Ovary (tissue), 9 donors: ENCODE measurements around the gene TDO2. TPM values are rescaled to one million over a fixed set of nuclear protein-coding genes. Genes with fewer than 3 reads are reported as not detected.

ENCODE experiments used
- DNase-seq, 5 donors: peaks; one replicate each; pipeline ENCODE4 v3.0.0-alpha.2; 2019 to 2020
- H3K27ac ChIP-seq, 2 donors: fragments of 200-600 bp; one replicate each; pipeline versions ENCODE4 v1.5.1 to v1.8.0; 2019 to 2022
- H3K27me3 ChIP-seq: fragments of 200-600 bp; one replicate; pipeline ENCODE4 v1.8.0; 2022
- H3K36me3 ChIP-seq: fragments of 200-600 bp; sonication (generic); one replicate; pipeline ENCODE4 v1.5.1; 2019
- H3K4me1 ChIP-seq: one replicate; pipeline ENCODE4 v1.8.1; 2013; ENCODE audit warnings: mild to moderate bottlenecking, moderate library complexity; ENCODE audit not compliant: insufficient read depth
- H3K4me3 ChIP-seq: fragments of 200-600 bp; sonication (generic); one replicate; pipeline ENCODE4 v1.5.1; 2017
- H3K9me3 ChIP-seq, 2 donors: fragments of 200-600 bp in 1 of 2; sonication (generic) in 1 of 2; one replicate each; pipeline versions ENCODE4 v1.5.1 to v1.8.1; 2013 to 2019; ENCODE audit warnings: mild to moderate bottlenecking in 1 of 2, moderate library complexity in 1 of 2
- EP300 ChIP-seq: sonication (generic); formaldehyde crosslinking; IDR thresholded peaks from one replicate; pipeline ENCODE4 v1.6.1; 2017; ENCODE audit warnings: antibody characterized with exemption
- POLR2A ChIP-seq: fragments of 450-650 bp; IDR thresholded peaks from one replicate; pipeline ENCODE4 v1.6.1; 2017; ENCODE audit warnings: antibody characterized with exemption, mild to moderate bottlenecking, moderate library complexity
- WGBS, 3 donors: extraction: QIAGEN DNeasy Blood & Tissue Kit in 1 of 3; methylation state at CpG; one replicate each; pipeline versions ENCODE4 v1.1.5 to v1.1.7; 2013 to 2017; 5-methylcytosine and 5-hydroxymethylcytosine counted together
- intact Hi-C, 4 donors: fragments of 100-400 bp; cut with DNase I; formaldehyde crosslinking; loops; one replicate each; pipeline versions ENCODE4 v1.11.0 to v1.15.1; 2022 to 2023
- polyA plus RNA-seq, 2 donors: library from polyadenylated mRNA; stranded (reverse); fragments of 200-250 nt in 1 of 2; fragments of 350-450 nt in 1 of 2; fragmentation: Illumina TruSeq in 1 of 2; extraction: RNeasy Lipid Tissue Mini Kit (QIAGEN cat#74804) in 1 of 2; gene quantifications; one replicate each; pipeline ENCODE4 v1.2.3, GENCODE V29; 2013 to 2014
- total RNA-seq, 7 donors: library from RNA; depleted of rRNA in 2 of 7; stranded (reverse); fragments of >200 nt in 2 of 7; fragmentation: NEBNext Ultra II Directional in 3 of 7; extraction: Animal tissue kit (Norgen Biotek cat#: 25700) in 3 of 7; gene quantifications; one replicate each; pipeline versions ENCODE4 v1.1.0 to v1.2.4, GENCODE V29; 2016 to 2023
- TF ChIP-seq, protein P1 (sequence below), 3 donors: fragments of 450-650 bp in 2 of 3; fragments of 200-600 bp in 1 of 3; IDR thresholded peaks; one replicate each; pipeline versions ENCODE4 v1.5.1 to v1.8.0; 2016 to 2022; ENCODE audit warnings: antibody characterized with exemption in 3 of 3, mild to moderate bottlenecking in 1 of 3
- donor health status: DM: no; HTN: no; CAD: no; lungs with moderate emphysema.
- donor health status: DM: no; HTN: no; CAD: no.
- donor health status: Bipolar disorder and iron deficiency.
- donor health status: DM: yes; HTN: yes; CAD: no.
- donor health status: DM: no; HTN: no; CAD: no.
- donor health status: DM: yes; HTN: yes; CAD: no.

The TDO2 gene
- total and polyA plus RNA-seq, 9 donors = 0.08 to 2.5 (median 0.61) TPM; not detected in 3

DNA sequence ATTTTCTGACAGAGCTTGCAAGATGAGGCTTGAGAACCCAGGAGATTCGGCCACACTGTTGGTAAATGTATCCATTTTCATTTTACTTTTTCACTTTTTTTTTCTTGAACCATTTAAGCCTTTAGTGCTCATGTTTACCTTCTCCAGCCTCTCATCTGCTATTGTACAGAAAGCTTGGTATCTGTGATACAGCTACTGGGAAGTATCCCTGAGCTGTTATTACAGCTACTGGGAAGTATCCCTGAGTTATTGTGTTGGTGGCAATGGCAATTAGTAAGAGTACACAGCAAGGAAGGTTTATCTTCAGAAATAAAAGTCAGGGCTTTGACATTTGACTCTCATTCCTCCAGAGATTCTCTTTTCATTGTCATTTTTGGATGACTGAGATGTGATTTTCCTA is 38.3 kb downstream of the TDO2 start:
- no peak for DNase-seq
- TF ChIP-seq POLR2A = no peak
- TF ChIP-seq, protein P1, sequence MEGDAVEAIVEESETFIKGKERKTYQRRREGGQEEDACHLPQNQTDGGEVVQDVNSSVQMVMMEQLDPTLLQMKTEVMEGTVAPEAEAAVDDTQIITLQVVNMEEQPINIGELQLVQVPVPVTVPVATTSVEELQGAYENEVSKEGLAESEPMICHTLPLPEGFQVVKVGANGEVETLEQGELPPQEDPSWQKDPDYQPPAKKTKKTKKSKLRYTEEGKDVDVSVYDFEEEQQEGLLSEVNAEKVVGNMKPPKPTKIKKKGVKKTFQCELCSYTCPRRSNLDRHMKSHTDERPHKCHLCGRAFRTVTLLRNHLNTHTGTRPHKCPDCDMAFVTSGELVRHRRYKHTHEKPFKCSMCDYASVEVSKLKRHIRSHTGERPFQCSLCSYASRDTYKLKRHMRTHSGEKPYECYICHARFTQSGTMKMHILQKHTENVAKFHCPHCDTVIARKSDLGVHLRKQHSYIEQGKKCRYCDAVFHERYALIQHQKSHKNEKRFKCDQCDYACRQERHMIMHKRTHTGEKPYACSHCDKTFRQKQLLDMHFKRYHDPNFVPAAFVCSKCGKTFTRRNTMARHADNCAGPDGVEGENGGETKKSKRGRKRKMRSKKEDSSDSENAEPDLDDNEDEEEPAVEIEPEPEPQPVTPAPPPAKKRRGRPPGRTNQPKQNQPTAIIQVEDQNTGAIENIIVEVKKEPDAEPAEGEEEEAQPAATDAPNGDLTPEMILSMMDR (IDR thresholded peaks at IDR 0.05) = no peak
- no peak for TF ChIP-seq EP300
- H3K4me1 ChIP-seq = no peaks in the 10 kb centered on the region
- H3K27me3 ChIP-seq = no peaks in the 10 kb centered on the region
- no peaks in the 10 kb centered on the region for H3K36me3 ChIP-seq
- H3K9me3 ChIP-seq = no peaks in the 10 kb centered on the region
- no peak overlapping the region for H3K27ac ChIP-seq
- WGBS, 3 donors = 97 to 98% (median 97%) methylated on average over 1 of the region's 1 CpG
- H3K4me3 ChIP-seq = no peak overlapping the region
- intact Hi-C loops = loop anchor here in 1 of 4 donors (10.0 kb wide), 1 partner anchor 527 kb away; no protein-coding TSS in a partner anchor

DNA sequence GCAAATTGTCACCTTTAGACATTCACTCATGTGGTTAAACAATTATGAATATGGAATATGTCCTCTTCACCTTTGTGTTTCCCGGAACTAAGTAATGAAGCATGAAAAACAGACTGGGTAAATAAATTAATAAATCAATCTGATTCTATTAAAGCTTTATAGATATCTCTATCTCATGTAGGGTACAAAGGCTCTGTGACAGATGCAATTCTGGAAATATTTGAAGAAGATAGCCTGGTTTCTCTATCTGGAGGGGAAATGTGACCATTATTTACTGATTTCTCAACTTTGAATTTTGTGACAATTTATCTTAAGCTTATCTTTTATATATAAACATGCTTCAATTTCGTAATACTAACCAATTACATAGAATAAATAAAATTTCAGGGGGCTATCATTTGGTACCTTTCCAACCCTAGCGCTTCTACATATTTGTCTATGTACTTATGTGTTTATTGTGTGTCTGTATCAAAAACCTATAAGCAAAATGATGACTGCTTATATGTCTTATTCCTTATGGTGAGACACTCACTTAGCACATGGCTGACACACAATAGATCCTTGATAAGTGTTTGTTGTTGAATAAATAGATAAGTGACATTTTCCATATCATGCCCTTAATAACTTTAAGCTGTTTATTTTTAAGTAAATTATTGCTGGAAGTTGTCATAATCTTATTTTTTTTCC is 40.3 kb downstream of the TDO2 start:
- H3K4me1 ChIP-seq = no peaks in the 10 kb centered on the region
- 74 to 91% (median 91%) methylated on average over 3 of the region's 3 CpGs for WGBS, 3 donors
- intact Hi-C loops = loop anchor here in 1 of 4 donors (10.0 kb wide), 1 partner anchor 529 kb away; no protein-coding TSS in a partner anchor
- no peaks in the 10 kb centered on the region for H3K27me3 ChIP-seq
- no peak overlapping the region for H3K27ac ChIP-seq
- no peak overlapping the region for H3K4me3 ChIP-seq
- DNase-seq = no peak
- no peak for TF ChIP-seq EP300
- TF ChIP-seq, protein P1 (IDR thresholded peaks at IDR 0.05) = no peak
- no peak for TF ChIP-seq POLR2A
- no peaks in the 10 kb centered on the region for H3K36me3 ChIP-seq
- no peaks in the 10 kb centered on the region for H3K9me3 ChIP-seq

DNA sequence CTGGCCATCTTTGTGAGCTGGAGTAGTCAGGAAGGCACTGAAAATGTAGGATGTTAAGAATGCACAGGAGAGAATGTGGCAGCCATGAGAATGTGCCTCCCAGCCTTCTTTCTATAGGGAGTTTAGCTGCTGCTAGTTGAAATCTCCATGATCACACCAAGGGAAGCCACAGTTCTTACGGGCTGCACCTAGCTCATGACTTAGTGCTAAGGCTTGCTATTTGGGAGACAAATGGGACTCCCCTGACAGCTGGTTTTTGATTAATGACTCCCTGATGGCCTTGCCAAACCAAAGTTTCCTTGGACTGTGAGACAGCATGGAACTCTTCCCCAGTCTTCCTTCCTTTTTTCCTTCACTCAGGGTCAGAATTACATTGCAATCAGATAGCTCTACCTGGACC is 41.0 kb downstream of the TDO2 start:
- WGBS, 3 donors = 74 to 90% (median 82%) methylated on average over 1 of the region's 1 CpG
- Histone ChIP-seq H3K4me3 (no peak overlapping the region), H3K27me3 (no peaks in the 10 kb centered on the region), H3K9me3 (no peaks in the 10 kb centered on the region), H3K4me1 (no peaks in the 10 kb centered on the region), H3K27ac (no peak overlapping the region), H3K36me3 (no peaks in the 10 kb centered on the region)
- TF ChIP-seq, protein P1 (IDR thresholded peaks at IDR 0.05) = no peak
- TF ChIP-seq EP300 = no peak
- TF ChIP-seq POLR2A = no peak
- no peak for DNase-seq
- intact Hi-C loops = loop anchor here in 1 of 4 donors (10.0 kb wide), 1 partner anchor 530 kb away; no protein-coding TSS in a partner anchor

DNA sequence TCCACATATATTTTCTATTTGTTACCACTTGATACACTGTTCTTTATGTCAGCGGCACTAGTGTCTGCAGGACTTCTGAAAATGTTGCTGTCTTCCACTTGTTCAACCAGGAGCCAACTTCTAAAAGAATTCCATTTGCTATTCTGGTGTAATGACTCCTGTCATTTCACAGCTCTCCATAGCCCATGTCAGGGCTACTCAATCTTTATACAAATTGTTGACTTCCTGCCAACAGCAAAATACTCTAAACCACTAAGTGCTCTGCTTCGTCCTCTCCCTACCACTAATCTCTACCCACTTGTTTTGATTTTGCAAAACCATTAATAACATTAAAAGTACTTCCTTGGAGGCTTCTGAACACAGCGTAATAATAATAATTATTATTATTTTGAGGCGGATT is 43.0 kb downstream of the TDO2 start:
- H3K4me3 ChIP-seq = no peak overlapping the region
- intact Hi-C loops = loop anchor here in 1 of 4 donors (10.0 kb wide), 1 partner anchor 532 kb away; no protein-coding TSS in a partner anchor
- H3K4me1 ChIP-seq = no peaks in the 10 kb centered on the region
- H3K27ac ChIP-seq = no peak overlapping the region
- H3K27me3 ChIP-seq = no peaks in the 10 kb centered on the region
- 56 to 69% (median 61%) methylated on average over 4 of the region's 4 CpGs for WGBS, 3 donors
- H3K36me3 ChIP-seq = no peaks in the 10 kb centered on the region
- no peak for TF ChIP-seq EP300
- no peak for TF ChIP-seq POLR2A
- TF ChIP-seq, protein P1 (IDR thresholded peaks at IDR 0.05) = no peak
- no peak for DNase-seq
- no peaks in the 10 kb centered on the region for H3K9me3 ChIP-seq
